Mesenteric fat pad (tissue), 1 donor: Measurements from ENCODE around the gene RALGPS1. TPM values are rescaled to one million over a fixed set of nuclear protein-coding genes. Genes with fewer than 3 reads are reported as not detected.

ENCODE experiments used
- DNase-seq: peaks from one replicate; pipeline ENCODE4 v3.0.0-alpha.2; 2020; ENCODE audit warnings: low spot score
- total RNA-seq: library from RNA; stranded (reverse); fragmentation: NEBNext Ultra II Directional; extraction: Animal tissue kit (Norgen Biotek cat#: 25700); gene quantifications from one replicate; pipeline ENCODE4 v1.2.1, GENCODE V29; 2021
- donor health status: DM: yes; HTN: yes; CAD: no.

Gene RALGPS1
- total RNA-seq, 1 donor from 2014 or later, result 4.8 TPM

DNA sequence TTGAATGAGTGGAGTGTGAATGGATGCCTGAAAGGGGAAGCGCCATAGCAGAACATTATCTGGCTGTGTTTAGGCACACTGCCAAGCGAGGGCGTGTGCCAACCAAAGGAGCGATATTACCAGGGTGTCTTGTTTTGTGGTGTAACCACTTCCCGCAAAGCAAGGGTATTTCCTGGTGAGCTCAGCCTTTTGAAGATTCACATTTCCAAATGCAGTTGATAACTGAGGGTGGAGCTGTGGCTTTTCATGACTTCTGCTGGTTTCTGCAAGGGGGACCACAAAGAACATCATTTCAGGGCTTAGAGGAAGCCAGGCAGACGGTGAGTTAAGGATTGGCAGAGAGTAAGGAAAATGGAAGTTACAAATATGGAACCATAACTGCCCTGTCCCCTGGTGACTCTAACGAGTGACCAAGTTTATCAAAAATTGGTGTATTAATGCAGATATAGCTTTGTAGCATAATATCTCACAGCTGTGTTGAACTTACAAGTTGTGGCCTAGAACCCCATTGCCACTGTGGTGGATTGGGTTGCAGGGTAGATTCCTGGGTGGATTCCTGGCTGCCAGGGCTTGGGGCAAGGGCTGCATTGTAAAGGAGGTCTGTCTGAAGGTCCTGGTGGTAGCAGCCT lies 71.4 kb downstream of the RALGPS1 start:
- DNase-seq, result no peak

DNA sequence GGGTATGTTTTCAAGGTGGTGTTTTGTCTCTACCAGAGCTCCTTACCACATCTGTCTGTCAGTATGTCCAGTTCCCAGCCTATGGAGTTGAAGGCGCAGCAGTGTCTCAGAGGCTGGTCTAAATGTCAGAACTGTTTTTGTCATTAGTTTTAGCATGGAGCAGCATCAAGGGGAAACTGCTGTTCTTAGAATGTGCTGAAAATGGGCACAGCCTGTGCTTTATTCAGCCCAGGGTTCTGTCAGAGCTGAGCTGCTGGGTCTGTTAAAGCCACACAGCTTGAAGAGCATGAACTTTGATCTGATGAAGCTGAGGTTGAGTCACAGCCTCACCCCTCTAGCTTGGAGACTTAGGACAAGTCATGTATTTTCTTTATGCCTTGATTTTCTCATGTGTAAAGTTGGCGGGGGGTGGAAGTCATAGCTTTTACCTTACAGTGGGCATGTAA lies 71.9 kb downstream of the RALGPS1 start:
- no peak for DNase-seq

DNA sequence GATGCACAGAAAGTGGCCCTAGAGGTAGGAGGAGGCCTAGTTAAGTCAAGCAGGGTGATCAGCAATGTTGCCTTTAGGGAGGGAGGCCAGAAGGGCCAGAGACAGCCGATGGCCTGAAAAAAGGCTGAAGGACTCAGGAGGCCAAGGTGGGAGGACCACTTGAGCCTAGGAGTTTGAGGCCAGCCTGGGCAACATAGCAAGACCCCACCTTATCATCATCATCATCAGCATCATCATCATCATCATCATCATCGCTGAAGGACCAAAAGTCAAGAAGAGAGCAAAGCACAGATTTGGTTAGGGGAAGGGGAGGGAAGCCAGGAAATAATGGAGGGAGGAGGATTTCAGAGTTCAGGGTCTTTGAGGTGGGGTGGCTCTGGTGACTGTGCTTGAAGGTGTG lies 74.3 kb downstream of the RALGPS1 start:
- DNase-seq, result no peak

GRCh38 chr9:126989847-126990842 lies 75.6 kb downstream of the RALGPS1 start:
- no peak for DNase-seq

DNA sequence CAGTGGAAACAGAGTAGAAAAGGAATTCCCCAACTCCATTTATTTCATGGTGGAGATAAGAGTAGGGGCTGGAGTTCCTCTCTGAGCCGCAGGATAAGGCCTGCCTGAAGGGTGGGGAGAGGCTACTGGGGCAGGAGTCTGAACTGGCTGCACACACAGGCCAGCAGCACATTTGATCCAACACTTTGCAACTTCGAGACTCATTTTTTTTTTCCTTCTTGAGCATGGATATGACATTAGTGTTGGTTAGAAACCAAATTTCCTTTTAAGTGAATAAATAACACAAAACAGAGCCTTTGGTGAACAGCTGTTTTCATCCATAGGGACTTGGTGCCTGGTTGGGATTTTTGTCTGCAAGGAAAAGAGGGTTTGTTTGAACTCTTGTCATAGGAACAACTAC lies 76.6 kb downstream of the RALGPS1 start:
- DNase-seq, result no peak

DNA sequence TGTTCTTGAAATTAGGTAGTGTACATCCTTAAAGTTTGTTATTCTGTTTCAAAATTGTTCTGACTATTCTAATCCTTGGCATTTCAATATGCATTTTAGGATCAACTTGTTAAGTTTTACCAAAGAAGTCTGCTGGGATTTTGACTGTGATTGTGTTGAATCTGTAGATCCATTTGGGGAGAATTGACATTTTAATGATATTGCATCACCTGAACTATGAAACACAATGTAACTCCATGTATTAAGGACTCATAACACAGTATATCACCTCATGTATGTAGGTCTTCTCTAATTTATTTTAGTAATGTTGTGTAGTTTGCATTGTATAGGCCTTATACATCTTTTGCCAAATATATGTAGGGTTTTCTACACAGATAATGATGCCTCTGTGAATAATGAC lies 77.8 kb downstream of the RALGPS1 start:
- DNase-seq, result no peak

DNA sequence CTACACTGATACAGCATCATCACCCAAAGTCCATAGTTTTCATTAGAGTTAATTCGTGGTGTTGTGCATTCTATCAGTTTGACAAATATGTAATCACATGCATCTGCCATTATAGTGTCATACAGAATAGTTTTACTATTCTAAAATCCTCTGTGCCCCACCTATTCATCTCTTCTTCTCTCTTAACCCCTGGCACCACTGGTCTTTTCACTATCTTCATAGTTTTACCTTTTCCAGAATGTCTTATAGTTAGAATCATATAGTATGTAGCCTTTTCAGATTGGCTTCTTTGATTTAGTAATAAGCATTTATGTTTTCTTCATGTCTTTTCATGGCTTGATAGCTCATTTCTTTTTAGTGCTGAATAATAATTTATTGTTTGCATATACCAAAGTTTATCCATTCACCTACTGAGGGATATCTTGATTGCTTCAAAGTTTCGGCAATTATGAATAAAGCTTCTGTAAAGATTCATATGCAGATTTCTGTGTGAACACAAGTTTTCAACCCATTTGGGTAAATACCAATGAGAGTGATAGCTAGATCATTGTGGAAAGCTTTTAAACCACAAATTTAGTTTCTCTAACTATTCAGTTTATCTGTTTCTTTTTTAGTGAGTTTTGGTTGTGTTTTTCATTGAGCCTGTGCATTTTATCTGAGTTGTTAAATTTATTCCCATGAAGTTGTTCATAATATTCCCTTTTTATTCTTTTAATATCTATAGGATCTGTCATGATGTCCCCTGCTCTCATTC lies 84.9 kb downstream of the RALGPS1 start:
- no peak for DNase-seq

DNA sequence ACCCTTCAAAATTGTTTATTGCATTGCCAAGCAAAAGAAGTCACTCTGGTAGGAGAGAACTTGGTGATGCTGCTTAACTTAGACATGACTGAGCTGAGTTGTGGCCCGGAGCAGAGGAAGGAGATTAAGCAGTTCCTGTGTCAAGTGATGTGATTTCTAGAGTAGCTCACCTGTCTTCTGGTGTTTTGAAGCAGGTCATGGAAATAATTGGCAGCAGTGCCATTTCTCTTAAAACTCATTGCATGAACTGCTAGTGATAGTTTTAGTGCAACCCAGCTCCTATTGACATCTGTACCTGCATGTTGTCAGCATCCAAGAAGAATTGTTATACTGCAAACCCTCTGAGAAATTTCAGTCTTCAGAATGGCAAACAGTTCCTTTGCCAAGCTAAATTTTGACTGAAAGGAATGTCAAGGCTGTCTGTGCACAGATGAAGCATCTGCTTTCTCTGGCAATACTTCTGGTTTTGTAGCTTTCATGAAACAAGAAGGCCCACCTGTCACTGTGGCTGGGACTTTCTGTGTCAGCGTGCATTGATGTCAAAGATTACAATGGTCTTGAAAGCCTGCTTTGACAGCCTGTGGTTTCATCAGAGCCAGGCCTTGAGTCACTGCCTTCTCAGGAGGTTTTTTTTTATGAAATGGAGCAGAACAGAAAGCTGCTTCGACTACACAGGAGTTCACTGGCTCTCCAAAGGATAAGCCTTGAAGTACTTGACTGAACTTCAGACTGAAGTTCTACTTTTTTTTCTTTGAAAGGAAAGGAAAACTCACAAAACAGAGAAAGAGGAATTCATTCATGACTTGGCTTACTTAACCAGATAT lies 90.6 kb downstream of the RALGPS1 start:
- no peak for DNase-seq

GRCh38 chr9:127005770-127006314 lies 91.3 kb downstream of the RALGPS1 start:
- no peak for DNase-seq

- peak; percentile 67 for DNase-seq
These were observed 93.1 kb downstream of the RALGPS1 start for GRCh38 chr9:127007638-127008037.

GRCh38 chr9:127008076-127008475 lies 93.5 kb downstream of the RALGPS1 start:
- peak; percentile 59 for DNase-seq

DNA sequence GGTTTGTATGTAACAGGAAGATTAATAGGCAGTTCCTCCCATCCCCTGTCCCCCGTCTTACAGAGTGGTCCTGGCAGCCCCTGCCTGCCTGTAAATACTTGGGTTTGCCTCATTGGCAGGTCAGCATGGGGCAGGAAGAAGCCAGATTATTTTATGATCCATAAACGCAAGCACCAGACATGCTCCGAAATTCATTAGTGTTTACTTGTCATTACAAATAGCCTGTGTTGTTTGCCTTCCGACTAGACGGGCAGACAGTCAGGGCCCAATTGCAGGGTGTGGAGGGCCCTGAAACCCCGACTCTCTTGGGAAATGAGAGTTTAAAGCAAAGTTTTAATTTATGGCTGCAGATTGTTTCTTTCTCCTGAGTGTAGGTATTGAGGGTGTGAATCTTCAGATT lies 97.2 kb downstream of the RALGPS1 start:
- DNase-seq, result no peak

- peak; percentile 57 for DNase-seq
These were observed 97.7 kb downstream of the RALGPS1 start for GRCh38 chr9:127012250-127012649.

DNA sequence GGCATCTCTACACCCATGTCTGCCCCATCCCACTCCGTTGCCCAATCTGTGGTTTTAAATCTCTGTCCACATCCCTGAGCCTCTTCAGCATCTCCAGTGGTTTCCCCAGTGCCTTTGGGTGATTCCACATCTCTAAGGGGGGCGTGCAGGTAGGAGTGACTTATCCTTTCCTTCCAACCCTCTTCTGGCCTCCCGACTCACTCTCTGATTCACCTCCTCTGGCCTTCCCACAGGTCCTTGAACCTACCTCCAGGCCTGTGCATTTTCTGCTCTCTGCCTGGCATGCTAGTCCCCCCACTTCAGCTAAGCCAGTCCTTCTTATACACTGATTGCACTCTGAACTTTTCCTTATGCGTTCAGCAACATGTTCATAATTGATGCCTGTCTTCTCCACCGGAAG lies 99.0 kb downstream of the RALGPS1 start:
- peak; percentile 37 for DNase-seq

- peak; percentile 33 for DNase-seq
These were observed 99.8 kb downstream of the RALGPS1 start for GRCh38 chr9:127014216-127014909.

- no peak for DNase-seq
These were observed 100.4 kb downstream of the RALGPS1 start for GRCh38 chr9:127014910-127015540.

- DNase-seq, result peak; percentile 24
These were observed 101.4 kb downstream of the RALGPS1 start for GRCh38 chr9:127015921-127016512.

DNA sequence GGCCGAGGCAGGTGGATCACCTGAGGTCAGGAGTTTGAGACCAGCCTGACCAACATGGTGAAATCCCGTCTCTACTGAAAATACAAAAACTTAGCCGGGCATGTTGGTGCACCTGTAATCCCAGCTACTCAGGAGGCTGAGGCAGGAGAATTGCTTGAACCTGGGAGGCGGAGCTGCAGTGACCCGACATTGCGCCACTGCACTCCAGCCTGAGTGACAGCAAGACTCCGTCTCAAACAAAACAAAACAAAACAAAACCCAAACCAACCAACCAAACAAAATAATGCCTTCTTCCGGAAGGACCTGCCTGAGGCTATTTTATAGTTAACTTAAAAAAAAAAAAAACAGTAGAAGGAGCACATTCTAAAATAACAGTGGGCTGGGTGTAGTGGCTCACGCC lies 103.4 kb downstream of the RALGPS1 start:
- DNase-seq, result peak; percentile 60

GRCh38 chr9:127018935-127019334 lies 104.4 kb downstream of the RALGPS1 start:
- DNase-seq, result no peak
